OCI-LY3 (cell line): ENCODE results near the gene OTOR.

Source experiments
- H2AFZ ChIP-seq: fragments of 200-600, 300-600 bp; shearing (Covaris generic); 2 replicates; pipeline ENCODE4 v1.6.0; 2014; ENCODE audit warnings: antibody characterized with exemption, low read depth, low read length
- H3K27ac ChIP-seq: fragments of 200-600, 300-600 bp; sonication (generic); 2 replicates; pipeline ENCODE4 v1.5.1; 2014; ENCODE audit warnings: mild to moderate bottlenecking, low read length, moderate library complexity, mixed read lengths
- H3K27me3 ChIP-seq: fragments of 200-600, 300-600 bp; sonication (generic); 2 replicates; pipeline ENCODE4 v1.6.1; 2014; ENCODE audit warnings: low read depth, low read length, mixed read lengths
- H3K36me3 ChIP-seq: fragments of 200-600, 300-600 bp; sonication (generic); replicated peaks from 2 replicates; pipeline ENCODE3; 2014; ENCODE audit warnings: low read depth, low read length, mixed read lengths
- H3K4me1 ChIP-seq: fragments of 300-600, 200-600 bp; sonication (generic); 2 replicates; pipeline ENCODE4 v1.6.1; 2014; ENCODE audit warnings: low read length, mixed read lengths
- H3K4me2 ChIP-seq: fragments of 200-600, 300-600 bp; sonication (generic); 2 replicates; pipeline ENCODE4 v1.6.1; 2014; ENCODE audit warnings: low read length, mixed read lengths
- H3K4me3 ChIP-seq: fragments of 300-600, 200-600 bp; sonication (generic); 2 replicates; pipeline ENCODE4 v1.5.1; 2014; ENCODE audit warnings: antibody characterized with exemption, mild to moderate bottlenecking, low read length, moderate library complexity
- H3K79me2 ChIP-seq: fragments of 300-600, 200-600 bp; shearing (Covaris generic); 2 replicates; pipeline ENCODE4 v1.6.1; 2014; ENCODE audit warnings: mild to moderate bottlenecking, low read length, mixed read lengths
- H3K9ac ChIP-seq: fragments of 300-600, 200-600 bp; shearing (Covaris generic); 2 replicates; pipeline ENCODE4 v1.6.0; 2014; ENCODE audit warnings: mild to moderate bottlenecking, low read length, moderate library complexity
- H3K9me3 ChIP-seq: fragments of 200-600, 300-600 bp; shearing (Covaris generic); 2 replicates; pipeline ENCODE4 v1.6.1; 2014; ENCODE audit warnings: low read length, mixed read lengths; ENCODE audit not compliant: insufficient read depth
- H4K20me1 ChIP-seq: fragments of 200-600, 300-600 bp; sonication (generic); 2 replicates; pipeline ENCODE4 v1.6.1; 2016; ENCODE audit warnings: low read length, mixed read lengths; ENCODE audit not compliant: insufficient read depth
- EZH2phosphoT487 ChIP-seq: fragments of 200-600 bp; shearing (Covaris generic); IDR thresholded peaks from 2 replicates; pipeline ENCODE4 v1.6.1; 2018; ENCODE audit warnings: antibody characterized with exemption, mixed run types, low read depth
- TF ChIP-seq, protein P1 (sequence below): fragments of 200-600, 300-600 bp; sonication (generic); IDR thresholded peaks from 2 replicates; pipeline ENCODE4 v1.5.1; 2014; ENCODE audit warnings: antibody characterized with exemption, low read length, low read depth

OTOR gene

DNA sequence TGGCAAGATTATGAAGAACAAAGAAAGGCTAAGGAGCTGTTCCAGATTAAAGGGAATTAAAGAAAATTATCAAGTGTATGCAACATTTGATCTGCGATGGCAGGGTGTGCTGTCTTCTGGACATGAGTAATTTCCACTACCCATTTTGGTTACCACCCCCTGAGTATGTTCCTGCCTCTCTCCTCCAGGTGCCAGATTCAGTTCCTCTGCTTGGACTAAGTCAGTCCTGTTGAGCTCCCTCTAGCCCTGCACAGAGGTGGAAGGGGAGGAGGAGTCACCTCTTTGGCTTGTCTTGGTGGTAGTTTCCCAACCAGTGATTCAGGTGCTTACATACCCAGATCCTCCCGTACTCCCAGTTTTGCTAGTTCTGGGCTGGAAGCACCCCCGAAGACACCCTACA lies 40.5 kb upstream of the OTOR start:
- H3K4me2 ChIP-seq, result peak overlapping the region; percentile 57
- no peaks in the 10 kb centered on the region for H4K20me1 ChIP-seq
- TF ChIP-seq, protein P1, sequence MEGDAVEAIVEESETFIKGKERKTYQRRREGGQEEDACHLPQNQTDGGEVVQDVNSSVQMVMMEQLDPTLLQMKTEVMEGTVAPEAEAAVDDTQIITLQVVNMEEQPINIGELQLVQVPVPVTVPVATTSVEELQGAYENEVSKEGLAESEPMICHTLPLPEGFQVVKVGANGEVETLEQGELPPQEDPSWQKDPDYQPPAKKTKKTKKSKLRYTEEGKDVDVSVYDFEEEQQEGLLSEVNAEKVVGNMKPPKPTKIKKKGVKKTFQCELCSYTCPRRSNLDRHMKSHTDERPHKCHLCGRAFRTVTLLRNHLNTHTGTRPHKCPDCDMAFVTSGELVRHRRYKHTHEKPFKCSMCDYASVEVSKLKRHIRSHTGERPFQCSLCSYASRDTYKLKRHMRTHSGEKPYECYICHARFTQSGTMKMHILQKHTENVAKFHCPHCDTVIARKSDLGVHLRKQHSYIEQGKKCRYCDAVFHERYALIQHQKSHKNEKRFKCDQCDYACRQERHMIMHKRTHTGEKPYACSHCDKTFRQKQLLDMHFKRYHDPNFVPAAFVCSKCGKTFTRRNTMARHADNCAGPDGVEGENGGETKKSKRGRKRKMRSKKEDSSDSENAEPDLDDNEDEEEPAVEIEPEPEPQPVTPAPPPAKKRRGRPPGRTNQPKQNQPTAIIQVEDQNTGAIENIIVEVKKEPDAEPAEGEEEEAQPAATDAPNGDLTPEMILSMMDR, result no peak
- TF ChIP-seq EZH2phosphoT487, result no peak
- peak overlapping the region; percentile 27; the same call in 1 of the 2 replicates for H3K4me3 ChIP-seq
- no peaks in the 10 kb centered on the region for H3K79me2 ChIP-seq
- 0 out of 2 replicates have a peak, but pooled peaks cover 2% of the 10 kb centered on the region for H3K27me3 ChIP-seq
- H3K9ac ChIP-seq, result no peak overlapping the region
- H3K27ac ChIP-seq, result no peak overlapping the region
- no peaks in the 10 kb centered on the region for H3K9me3 ChIP-seq
- H3K36me3 ChIP-seq, result no peaks in the 10 kb centered on the region
- no peak overlapping the region for H2AFZ ChIP-seq
- peaks cover 35% of the 10 kb centered on the region for H3K4me1 ChIP-seq

DNA sequence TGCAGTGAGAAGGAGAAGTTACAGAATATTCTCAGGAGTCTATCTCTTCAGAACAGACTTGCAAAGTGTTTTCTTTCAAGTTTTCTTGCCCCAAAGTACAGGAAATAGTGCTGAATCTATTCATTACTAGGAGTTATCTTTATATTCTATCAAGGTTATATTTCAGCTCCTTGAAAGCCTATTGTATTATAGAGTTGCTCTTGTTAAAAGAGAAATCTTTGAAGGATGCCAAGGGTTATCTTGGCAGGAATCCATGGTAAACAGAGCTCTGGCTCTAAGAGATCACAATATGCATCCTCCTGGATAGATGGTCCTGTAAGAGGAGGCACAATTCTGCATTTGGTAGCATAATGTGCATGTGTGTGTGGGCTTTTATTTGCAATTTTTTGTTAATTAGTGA lies 39.6 kb upstream of the OTOR start:
- Histone ChIP-seq H3K79me2 (no peaks in the 10 kb centered on the region), H3K9me3 (no peaks in the 10 kb centered on the region), H2AFZ (no peak overlapping the region), H3K27me3 (0 out of 2 replicates have a peak, but pooled peaks cover 2% of the 10 kb centered on the region), H3K4me1 (peaks cover 35% of the 10 kb centered on the region), H4K20me1 (no peaks in the 10 kb centered on the region), H3K27ac (no peak overlapping the region), H3K4me2 (peak overlapping the region; percentile 57), H3K4me3 (no peak overlapping the region), H3K36me3 (no peaks in the 10 kb centered on the region), H3K9ac (no peak overlapping the region)
- TF ChIP-seq EZH2phosphoT487, result no peak
- TF ChIP-seq, protein P1, result no peak

DNA sequence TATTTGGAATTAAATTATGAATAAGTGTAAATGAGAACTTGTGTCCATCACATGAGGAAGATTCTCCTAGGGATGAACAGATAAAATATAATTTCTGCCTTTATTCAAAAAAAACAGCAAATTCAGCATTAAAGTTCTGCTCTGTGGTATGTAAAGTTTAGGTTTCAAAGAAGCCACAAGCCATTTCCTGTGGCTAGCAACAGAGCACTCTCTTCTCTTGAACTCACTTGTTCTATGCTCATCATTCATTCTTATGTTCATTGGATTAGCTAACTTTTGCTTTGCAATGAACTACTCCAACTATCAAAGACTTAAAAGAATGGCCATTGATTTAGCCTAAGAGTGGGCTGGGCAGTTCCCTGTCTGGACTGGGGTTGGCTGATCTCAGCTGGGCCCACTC lies 39.1 kb upstream of the OTOR start:
- no peak overlapping the region for H3K27ac ChIP-seq
- TF ChIP-seq, protein P1, result no peak
- no peak for TF ChIP-seq EZH2phosphoT487
- H3K4me2 ChIP-seq, result peak overlapping the region; percentile 57
- H3K36me3 ChIP-seq, result no peaks in the 10 kb centered on the region
- no peaks in the 10 kb centered on the region for H3K9me3 ChIP-seq
- H3K27me3 ChIP-seq, result 0 out of 2 replicates have a peak, but pooled peaks cover 2% of the 10 kb centered on the region
- H3K79me2 ChIP-seq, result no peaks in the 10 kb centered on the region
- H3K4me3 ChIP-seq, result no peak overlapping the region
- peaks cover 35% of the 10 kb centered on the region for H3K4me1 ChIP-seq
- no peak overlapping the region for H2AFZ ChIP-seq
- H3K9ac ChIP-seq, result no peak overlapping the region
- no peaks in the 10 kb centered on the region for H4K20me1 ChIP-seq

DNA sequence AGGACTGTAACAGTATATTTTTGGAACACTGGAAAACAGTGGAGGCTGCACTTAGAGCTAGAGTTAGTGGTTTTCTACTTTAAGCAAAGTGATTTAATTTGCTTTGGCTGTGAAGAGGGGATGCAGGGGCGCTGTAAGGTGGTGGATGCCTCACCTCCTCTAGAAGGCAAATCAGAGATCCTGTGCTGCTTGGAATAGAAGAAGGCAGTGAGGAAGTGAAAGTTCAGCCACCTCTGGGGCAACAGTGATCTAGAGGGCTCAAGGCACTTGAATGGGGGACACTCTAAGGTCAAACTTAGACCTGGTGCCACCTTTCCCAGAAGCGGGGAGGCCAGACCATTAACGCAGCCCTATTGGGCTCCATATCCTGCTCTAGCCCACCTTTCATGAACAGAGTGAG lies 37.4 kb upstream of the OTOR start:
- Histone ChIP-seq H3K9ac (no peak overlapping the region), H3K36me3 (no peaks in the 10 kb centered on the region), H3K79me2 (no peaks in the 10 kb centered on the region), H3K27ac (no peak overlapping the region), H3K4me3 (no peak overlapping the region), H4K20me1 (no peaks in the 10 kb centered on the region), H3K4me2 (0 out of 2 replicates have a peak overlapping the region, but pooled peaks have one; percentile 3), H2AFZ (no peak overlapping the region), H3K27me3 (0 out of 2 replicates have a peak, but pooled peaks cover 2% of the 10 kb centered on the region), H3K4me1 (peaks cover 35% of the 10 kb centered on the region), H3K9me3 (no peaks in the 10 kb centered on the region)
- no peak for TF ChIP-seq EZH2phosphoT487
- TF ChIP-seq, protein P1, result no peak
